Measurements from ENCODE around the gene MTRFR.

MTRFR gene

GRCh38 chr12:123260081-123260480 lies 26.8 kb downstream of the MTRFR start:
- no peak overlapping the region for H3K4me3 ChIP-seq (replicated peaks in 1 of 2; ENCODE audit: low read depth in 2 of 2, low read length in 2 of 2)
- TF ChIP-seq, protein P1, sequence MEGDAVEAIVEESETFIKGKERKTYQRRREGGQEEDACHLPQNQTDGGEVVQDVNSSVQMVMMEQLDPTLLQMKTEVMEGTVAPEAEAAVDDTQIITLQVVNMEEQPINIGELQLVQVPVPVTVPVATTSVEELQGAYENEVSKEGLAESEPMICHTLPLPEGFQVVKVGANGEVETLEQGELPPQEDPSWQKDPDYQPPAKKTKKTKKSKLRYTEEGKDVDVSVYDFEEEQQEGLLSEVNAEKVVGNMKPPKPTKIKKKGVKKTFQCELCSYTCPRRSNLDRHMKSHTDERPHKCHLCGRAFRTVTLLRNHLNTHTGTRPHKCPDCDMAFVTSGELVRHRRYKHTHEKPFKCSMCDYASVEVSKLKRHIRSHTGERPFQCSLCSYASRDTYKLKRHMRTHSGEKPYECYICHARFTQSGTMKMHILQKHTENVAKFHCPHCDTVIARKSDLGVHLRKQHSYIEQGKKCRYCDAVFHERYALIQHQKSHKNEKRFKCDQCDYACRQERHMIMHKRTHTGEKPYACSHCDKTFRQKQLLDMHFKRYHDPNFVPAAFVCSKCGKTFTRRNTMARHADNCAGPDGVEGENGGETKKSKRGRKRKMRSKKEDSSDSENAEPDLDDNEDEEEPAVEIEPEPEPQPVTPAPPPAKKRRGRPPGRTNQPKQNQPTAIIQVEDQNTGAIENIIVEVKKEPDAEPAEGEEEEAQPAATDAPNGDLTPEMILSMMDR (IDR thresholded peaks at IDR 0.05; ENCODE audit: low read depth, low read length), result no peak
- no peak for DNase-seq (ENCODE audit: low read depth in 2 of 2)

DNA sequence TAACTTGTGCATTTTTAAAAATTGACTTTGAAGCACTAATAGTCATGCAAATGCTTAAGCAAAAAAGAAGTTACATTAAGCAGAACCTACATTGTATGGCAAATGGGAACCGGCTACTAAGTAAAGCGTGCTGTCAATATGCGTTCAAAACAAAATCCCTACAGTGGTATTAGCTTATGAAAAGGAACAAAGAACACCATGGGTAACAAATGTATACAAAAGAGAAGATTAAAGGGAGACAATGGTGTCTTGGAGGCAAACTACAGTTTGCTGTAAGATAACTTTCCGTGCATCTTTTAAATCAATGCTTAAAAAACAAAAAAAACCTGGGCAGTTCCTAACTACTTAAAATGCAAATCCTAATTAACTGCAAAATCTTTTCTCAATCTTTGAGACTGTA lies 28.0 kb downstream of the MTRFR start:
- no peak for DNase-seq (ENCODE audit: low read depth in 2 of 2)

DNA sequence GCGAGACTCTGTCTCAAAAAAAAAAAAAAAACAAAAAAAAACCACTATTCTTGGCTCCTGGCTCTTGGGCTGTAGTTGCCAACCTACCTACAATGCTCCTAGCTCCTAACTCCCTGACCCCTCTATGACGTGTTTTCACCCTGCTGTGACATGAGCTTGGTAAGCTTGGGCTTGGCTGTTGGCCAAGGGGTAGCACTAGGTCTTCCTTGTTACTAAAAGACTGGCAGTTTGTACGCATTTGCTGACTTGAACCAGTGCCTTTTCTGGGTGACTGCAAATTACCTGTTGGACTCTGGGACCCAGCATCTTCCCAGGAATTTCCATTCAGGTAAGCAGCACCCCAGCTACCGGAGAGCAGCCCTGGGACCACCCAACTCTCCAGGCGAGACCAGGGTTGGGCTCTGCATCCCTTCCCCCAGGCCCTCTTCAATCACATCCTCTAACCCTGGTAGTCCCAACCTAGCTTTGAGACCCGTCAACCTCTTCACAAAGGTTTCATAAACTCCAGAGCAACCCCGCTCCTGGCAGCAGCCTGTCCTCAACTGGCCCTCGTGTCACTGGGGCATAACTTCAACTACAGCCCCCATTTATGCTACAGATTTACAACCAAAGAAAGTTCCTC lies 30.1 kb downstream of the MTRFR start:
- TF ChIP-seq, protein P1 (IDR thresholded peaks at IDR 0.05; ENCODE audit: low read depth, low read length), result no peak
- no peak for DNase-seq (ENCODE audit: low read depth in 2 of 2)

More for the DNA sequence above, 28.0 kb downstream of the MTRFR start:
- H3K4me3 ChIP-seq (replicated peaks in 1 of 2; ENCODE audit: low read depth in 2 of 2, low read length in 2 of 2), result no peak overlapping the region
- TF ChIP-seq, protein P1 (IDR thresholded peaks at IDR 0.05; ENCODE audit: low read depth, low read length), result no peak

DNA sequence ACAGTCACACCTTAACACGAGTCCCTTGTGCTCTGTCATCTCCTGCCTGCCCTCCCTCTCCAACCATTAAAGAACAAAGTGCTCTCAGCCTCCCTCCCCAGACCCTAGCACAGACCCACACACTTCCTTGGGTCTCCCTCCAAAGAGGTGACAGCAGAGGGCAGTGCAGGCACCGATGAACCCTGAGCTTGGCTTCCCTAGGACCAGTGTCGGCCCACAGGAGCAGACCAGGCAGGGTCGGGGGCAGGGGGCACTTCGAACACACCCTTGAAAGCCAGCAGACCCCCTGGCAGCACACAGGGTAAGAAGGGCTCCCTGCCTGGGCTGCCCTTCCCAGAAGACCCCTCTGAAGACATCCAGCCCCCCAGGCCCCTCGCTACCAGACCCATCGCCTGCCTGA lies 31.4 kb downstream of the MTRFR start:
- TF ChIP-seq, protein P1 (IDR thresholded peaks at IDR 0.05; ENCODE audit: low read depth, low read length), result no peak
- no peak for DNase-seq (ENCODE audit: low read depth in 2 of 2)
- no peak overlapping the region for H3K4me3 ChIP-seq (replicated peaks in 1 of 2; ENCODE audit: low read depth in 2 of 2, low read length in 2 of 2)

More for the DNA sequence above, 30.1 kb downstream of the MTRFR start:
- no peak overlapping the region for H3K4me3 ChIP-seq (replicated peaks in 1 of 2; ENCODE audit: low read depth in 2 of 2, low read length in 2 of 2)

DNA sequence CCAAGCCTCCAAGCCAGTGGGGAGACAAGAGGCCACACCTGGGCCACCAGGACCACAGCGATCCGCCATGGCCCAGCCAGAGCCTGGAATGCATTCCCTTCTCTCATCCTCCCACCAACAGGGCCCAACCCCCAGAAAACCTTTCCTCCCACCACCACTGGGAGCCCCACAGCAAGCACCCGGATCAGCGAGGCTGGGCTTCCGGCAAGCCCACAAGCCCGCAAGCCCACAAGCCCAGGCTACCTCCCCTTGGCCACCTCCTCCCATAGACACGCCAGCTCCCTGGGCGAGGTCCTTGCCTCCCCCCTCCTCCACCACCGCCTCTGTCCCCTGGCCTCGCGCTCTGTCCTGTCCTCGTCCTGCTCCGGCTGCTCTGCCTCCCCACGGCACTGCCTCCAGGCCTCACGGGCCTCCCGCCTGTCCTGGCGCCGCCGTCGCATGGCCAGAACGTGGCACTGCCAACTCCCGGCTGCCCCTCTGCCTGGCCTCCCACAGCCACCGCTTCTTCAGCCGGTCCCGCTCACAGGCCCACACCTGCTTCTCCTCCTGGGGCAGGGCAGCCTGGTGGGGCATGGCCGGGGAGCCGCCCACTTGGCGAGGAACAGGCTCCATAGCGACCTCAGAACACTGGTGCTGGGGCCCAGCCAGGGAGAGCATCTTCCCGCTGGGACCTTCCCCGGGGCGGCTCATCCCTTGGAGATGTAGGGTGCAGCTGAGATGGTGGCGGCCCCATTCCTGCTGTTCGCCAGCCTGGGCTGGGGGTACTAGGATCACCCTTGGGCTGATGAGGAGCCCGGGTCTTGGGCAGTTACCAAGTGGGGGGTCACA lies 32.8 kb downstream of the MTRFR start:
- DNase-seq (ENCODE audit: low read depth in 2 of 2), result no peak
- no peak overlapping the region for H3K4me3 ChIP-seq (replicated peaks in 1 of 2; ENCODE audit: low read depth in 2 of 2, low read length in 2 of 2)
- TF ChIP-seq, protein P1 (IDR thresholded peaks at IDR 0.05; ENCODE audit: low read depth, low read length), result no peak

- no peak for DNase-seq (ENCODE audit: low read depth in 2 of 2)
- no peak overlapping the region for H3K4me3 ChIP-seq (replicated peaks in 1 of 2; ENCODE audit: low read depth in 2 of 2, low read length in 2 of 2)
Observed at GRCh38 chr12:123266679-123267277, 33.5 kb downstream of the MTRFR start.

More at GRCh38 chr12:123266679-123267277, 33.5 kb downstream of the MTRFR start:
- TF ChIP-seq, protein P1 (IDR thresholded peaks at IDR 0.05; ENCODE audit: low read depth, low read length), result no peak

Measured in cardiac fibroblast (primary cell).